Stimulated activated CD4-positive, alpha-beta T cell treated with anti-CD3 and anti-CD28 coated beads, Interleukin-2, amount 100 ng/mL, for 48 hours (primary cell): ENCODE data around the gene LRRK2.
"Not testable (repeated sequence)": the region's sequence is repeated elsewhere in the genome, so short reads cannot be mapped to it uniquely, and the experiment has no call there.

Experiments
- DNase-seq, 2 donors: peaks; one replicate each; pipeline ENCODE4 v3.0.0-alpha.2; 2020

Gene LRRK2

DNA sequence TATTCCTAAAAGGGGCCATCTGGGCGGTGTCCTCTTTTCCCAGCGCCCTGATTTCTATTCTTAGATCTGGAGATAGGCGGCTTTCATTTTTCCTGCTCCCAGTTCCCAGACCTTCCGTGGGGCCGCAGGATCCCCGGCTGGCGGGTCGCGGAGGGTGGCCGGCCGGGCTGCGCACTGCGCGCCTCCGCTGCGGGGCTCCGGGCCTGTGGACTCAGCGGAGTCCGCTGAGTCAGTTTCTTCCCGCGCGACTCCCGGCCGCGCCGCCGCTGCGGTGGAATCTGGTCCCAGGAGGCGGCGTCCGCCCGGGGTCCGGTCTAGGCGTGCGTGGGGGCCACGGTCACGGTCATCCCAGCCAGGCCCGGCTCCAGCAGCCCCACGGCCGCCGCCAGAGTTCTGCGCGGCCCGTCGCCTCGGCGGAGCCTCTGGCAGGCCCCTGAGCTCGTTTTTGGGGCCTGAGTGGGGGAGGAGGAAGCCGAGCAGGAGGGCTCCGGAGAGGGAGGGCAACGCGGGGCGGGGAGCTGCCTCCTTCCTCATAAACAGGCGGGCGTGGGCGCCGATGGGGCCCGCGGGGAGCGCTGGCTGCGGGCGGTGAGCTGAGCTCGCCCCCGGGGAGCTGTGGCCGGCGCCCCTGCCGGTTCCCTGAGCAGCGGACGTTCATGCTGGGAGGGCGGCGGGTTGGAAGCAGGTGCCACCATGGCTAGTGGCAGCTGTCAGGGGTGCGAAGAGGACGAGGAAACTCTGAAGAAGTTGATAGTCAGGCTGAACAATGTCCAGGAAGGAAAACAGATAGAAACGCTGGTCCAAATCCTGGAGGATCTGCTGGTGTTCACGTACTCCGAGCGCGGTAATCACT is at the start of gene LRRK2:
TSS of gene LRRK2 (plus strand) at position 559 of the 853 bp plus-strand sequence. CDS start at position 694, 135 bp downstream.
- DNase-seq, result peak; percentile 6 to 14

DNA sequence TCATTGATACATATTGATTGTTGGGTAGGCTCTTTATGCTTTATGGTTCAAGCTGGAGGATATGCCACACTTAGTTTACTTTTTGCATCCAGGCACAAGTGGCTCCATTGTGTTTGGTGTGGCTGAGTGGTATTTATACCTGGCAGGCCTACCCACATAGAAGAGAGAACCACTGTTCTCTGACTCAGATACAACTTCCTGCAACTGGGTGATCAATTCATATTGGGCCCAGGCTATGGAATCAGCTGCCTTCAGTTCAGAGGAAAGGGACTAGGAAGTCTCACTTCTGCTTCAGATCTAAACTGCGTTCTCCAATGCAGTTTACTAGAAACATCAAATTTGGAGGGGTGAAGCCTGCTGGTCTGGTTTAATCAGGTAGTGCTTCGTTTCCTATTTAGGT is 49.8 kb upstream of the LRRK2 start:
- no peak for DNase-seq

DNA sequence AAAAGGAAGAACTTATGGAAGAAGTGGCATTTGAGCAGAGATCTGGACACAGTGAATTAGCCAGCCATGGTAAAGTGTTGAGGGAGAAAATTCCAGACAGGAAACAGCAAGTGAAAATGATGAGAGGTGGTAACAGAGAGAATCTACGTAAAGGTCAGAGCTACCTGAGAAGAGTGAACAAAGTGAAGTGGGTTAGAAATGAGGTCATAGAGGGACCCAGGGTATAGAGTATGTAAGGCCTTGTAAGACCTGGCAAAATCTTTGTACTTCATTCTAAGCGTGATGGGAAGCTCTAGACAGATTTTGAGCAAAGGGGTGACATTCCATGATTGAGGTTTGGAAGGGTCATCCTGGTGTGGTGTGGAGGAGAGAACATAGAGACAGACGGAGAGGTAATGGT is 49.3 kb upstream of the LRRK2 start:
- no peak for DNase-seq

DNA sequence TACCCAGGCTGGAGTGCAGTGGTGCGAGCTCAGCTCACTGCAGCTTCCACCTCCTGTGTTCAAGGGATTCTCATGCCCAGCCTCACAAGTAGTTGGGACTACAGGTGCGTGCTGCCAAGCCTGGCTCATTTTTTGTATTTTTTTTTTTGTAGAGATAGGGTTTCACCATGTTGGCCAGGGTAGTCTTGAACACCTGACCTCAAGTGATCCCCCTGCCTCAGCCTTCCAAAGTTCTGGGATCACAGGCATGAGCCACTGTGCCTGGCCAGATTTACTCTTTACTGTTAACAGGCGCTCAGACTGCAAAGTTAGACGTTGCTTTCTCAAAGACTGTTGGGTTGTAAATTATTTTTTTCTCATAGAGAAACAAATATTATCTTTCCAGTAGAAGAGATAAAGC is 46.1 kb upstream of the LRRK2 start:
- no peak for DNase-seq

DNA sequence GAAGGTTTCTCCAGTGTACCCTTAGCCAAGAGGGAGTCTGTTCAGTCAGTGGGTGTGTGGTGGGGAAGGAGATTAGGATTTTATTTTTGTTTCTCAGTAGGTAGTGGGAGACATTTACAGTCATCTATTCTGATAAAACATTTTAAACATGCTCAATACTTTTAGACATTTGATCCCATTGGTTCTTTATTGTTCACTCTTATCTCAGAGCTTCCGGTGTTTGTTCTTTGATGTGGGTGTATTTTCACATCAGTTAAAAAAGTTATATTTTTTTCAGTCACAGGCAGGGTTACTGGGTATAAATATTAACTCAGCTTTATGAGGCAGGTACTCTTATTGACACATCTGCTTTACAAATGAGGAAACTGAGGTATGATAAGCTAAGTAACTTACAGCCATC is 43.3 kb upstream of the LRRK2 start:
- no peak for DNase-seq

DNA sequence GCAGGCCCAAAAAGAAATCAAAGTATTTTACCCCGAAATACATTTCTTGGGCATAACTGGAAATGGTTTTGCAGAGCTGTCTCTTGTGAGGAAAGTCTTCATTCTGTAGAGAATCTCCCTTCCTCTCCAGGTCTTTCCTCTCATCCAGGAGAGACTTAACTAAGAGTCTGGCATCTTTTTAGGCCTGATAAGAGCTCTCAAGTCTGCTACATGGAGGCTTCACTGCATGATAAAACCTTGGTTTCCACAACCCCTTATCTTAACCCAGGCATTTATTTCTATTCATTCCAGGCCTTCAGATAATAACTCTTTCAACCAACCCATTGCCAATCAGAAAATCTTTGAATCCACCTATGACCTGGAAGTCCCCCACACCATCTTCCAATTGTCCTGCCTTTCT is 41.1 kb upstream of the LRRK2 start:
- no peak for DNase-seq

DNA sequence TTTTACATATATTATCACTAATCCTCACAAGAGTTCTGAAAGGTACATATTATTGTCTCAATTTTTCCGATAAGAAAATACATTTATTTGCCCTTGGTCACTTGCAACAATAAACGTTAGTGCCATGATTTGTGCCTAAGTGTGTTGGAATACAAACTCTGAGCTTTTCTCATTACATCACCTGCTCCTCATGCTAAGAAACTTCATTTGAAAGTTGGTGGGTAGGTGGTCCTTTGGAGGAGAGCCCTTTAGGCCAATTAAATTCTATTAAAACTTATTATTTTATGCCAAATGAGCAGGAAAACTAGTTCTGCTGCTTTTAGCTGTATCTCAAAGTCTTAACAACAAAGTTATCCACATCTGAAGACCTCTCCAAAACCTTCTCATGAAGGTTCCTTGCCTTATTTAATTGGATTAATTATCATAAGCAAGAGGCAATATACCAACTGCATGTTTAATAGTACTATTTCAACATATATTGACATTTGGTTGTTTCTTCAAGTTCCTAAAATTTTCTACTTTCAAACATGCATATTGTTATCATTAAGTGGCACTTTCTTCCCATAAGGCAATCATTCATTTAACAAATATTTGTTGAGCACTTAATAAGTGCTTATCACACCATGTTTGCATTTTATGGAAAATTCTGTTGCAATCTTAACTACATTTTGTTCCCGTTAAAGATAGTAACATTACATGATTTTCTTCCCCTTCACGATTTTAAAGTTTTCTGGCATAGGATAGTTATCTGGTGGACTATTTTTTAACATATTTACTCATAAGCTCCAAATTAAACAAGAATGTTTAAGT is 40.1 kb upstream of the LRRK2 start:
- DNase-seq, result no peak

DNA sequence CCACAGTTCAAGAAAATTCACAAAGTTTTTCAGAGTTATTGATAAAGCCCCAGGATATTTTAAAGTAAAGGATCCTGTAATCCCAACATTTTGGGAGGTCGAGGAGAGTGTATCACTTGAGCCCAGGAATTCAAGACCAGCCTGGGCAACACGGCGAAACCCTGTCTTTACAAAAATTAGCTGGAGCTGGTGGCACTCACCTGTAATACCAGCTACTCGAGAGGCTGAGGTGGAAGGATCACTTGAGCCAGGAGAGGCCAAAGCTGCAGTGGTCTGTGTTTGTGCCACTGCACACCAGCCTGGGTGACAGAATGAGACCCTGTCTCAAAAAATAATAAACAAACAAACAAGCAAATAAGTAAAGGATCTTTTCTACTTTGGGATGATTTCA is 39.5 kb upstream of the LRRK2 start:
- no peak for DNase-seq

DNA sequence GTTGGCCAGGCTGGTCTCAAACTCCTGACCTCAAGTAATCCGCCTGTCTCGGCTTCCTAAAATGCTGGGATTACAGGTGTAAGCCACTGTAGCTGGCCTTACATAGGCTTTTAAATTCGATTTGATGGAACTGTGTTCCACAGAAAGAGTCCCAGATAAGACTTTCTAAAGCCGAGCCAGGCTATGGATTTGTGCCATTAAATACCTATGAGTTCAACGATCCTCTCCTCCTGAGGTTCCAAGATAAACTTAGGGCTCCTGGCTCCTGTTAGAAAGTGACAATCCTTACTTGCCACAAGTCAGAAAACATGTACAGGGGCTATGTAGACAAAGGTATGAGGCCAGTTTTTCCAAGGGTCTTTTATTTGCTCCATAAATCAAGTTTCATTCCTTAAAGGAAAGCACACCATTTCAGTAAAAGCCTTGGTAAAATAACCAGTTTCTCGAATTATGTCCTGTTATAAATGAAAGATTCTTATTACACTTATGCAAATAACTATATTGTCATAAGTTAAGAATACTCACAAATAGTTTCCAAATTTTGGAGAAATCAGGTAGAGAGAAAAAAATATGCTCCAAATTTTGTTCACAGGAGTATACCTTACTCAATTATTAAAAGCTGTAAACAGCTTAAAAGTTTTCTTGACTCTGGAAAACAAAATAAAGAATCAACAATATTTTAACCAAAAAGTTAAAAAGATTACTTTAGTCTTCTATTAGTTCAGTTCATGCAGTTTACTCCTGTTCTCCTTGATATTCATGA is 36.1 kb upstream of the LRRK2 start:
- no peak for DNase-seq

DNA sequence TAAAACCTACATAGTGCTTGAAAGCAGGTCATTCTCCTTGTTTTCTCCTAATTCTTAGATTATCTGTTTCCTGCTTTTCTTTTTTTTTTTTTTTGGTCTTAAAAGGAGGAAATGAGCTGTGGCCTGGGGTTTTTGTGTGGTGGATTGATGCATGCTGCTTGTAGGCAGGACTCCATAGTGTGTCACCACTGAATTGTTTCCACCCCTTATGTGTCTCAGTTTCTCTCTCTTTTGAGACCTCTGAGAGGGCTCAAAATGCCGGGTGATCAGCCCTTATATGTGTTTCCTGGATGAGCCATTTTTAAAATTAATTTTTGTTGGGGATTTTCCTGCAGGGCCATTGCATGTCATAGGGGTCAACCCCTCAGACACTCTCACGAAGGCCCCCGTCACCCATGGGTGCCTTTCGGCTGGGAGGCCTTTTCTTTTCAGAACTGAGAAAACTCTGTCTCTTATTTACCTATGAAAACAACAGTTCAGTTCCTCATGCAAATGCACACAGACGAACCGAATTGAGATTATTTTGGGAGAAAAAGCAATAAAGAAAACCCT is 32.0 kb upstream of the LRRK2 start:
- no peak for DNase-seq

DNA sequence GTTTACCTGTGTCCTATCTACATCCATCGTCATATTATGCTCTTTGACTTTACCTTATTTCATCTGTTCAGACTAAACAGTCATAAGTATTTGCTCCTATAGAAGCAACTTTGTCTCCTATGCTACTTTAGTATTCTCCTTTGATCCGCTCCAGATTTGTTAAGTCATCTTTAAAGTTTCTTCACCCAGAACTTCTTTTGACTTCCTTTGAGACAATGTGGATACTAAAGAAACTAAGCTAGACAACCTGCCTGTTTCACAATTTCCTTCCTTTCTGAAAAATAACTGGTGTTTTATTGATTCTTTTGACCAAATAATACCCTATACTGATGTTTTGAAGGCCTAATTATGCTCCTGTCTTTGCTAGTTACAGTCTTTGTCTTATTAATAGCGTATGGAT is 30.0 kb upstream of the LRRK2 start:
- DNase-seq, result no peak

DNA sequence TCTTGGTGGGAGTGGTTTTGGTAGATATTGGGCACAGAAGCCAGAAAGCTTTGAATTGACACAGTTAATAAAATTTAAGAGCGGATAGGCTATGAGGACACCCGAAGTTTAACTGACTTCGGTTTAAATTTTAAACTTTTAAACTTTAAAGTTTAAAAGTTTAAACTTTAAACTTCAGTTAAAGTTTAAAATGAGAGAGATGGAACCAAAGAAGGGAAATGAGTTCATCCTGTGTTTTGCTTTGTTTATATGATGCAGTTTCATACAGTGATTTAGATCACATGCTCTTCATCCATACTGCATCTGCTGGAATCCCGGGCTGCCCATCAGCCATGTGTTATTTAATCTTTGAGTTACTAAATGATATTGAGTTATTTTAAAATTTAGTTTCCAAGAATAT is 27.2 kb upstream of the LRRK2 start:
- no peak for DNase-seq

DNA sequence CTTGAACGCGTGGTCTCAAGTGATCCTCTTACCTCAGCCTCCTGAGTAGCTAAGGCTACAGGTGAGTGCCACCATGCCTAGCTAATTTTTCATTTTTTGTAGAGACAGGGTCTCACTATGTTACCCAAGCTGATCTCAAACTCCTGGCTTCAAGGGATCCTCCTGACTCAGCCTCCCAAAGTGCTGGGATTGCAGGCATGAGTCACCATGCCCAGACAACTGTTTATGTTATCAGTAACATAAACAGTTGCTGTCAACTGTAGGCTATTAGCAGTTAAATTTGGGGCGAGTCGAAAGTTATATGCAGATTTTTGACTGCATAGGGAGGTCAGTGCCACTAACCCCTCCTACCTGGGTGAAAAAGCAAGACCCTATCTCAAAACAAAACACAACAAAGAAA is 26.2 kb upstream of the LRRK2 start:
- no peak for DNase-seq

DNA sequence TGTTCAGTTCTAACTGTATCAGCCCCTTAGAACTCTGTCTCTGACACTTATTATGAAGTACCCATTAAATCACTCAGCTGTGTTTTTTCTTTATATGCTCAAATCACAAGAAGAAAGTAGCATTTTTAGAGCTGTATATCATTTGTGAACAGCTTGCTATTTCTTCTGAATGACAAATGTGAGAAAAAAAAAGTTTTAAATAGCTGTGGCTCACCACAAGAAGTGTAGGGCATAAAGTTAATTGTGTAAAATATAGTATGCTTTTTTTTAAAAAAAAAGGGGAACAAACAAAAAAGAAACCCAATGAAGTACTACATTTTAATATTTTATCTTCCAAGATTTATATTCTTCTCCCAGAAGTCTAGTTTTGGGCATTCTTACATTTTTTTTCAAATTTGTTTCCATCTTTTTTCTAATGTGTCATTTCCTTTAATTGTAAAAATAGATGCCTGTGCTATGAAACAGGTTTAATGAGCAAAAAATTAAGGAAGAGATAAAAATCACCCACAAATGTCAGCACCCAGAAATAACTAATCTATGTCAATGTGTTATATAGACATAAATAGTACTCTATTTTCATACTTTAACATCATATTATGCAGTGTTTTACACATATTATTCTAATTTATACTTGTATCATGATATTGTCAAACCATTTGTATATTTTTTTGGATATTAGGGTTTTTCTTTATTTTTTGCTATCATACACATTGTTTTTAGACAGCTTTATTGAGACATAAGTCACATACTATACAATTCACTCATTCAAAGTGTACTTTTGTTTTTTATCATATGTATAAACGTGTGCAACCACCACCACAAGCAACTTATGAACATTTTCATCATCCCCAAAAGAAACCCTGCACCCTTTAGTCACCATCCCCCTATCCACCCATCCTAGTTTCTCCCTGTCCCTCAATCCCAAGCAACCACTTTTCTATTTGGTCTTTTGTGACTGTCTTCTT is 22.4 kb upstream of the LRRK2 start:
- no peak for DNase-seq

DNA sequence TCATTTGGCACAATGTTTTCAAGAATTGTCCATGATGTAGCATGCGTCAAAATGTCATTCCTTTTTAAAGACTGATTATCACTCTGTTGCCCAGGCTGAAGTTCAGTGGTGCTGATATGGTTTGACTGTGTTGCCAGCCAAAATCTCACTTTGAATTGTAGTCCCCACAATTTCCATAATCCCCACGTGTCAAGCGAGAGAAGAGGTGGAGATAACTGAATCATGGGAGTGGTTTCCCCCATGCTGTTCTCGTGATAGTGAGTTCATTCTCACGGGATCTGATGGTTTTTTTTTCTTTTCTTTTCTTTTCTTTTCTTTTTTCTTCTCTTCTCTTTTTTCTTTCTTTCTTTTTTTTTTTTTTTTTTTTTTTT is 21.8 kb upstream of the LRRK2 start:
- DNase-seq, result no peak

DNA sequence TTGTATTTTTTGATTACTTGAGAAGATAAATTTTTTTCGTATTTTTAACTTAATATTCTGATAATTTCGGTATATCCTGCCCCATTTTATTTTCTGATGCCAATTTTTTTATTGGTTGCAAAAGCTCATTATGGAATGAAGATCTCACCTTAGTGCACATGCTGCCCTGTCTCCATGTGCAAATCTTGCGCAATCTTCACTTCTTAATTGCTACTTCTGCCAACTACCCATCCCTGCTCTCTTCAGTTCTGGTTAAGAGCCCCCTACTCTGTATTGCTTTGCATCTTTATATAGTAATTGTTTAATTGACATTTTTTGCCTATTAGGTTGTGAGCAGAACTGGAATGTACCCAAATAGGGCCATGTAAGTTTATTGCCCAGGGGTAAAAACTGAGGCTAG is 20.5 kb upstream of the LRRK2 start:
- DNase-seq, result no peak

DNA sequence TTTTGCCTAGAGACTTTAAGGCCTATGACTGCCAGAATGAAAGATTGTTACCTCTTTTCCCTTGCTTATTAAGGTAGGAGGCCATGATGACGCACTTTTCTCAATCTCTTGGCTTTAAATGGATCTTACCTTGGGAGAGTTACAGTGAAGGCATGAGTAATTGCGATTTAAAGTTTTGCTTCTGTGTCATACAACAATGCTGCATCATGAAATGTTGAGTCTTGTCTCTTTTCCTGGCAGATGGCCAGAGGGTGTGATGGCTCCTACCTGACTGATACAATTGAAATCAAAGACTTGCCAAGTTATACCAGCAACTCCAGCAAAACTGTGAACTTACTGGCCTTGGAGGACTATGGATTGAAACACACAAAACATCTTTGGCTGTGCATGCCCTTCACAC is 17.2 kb upstream of the LRRK2 start:
- no peak for DNase-seq

DNA sequence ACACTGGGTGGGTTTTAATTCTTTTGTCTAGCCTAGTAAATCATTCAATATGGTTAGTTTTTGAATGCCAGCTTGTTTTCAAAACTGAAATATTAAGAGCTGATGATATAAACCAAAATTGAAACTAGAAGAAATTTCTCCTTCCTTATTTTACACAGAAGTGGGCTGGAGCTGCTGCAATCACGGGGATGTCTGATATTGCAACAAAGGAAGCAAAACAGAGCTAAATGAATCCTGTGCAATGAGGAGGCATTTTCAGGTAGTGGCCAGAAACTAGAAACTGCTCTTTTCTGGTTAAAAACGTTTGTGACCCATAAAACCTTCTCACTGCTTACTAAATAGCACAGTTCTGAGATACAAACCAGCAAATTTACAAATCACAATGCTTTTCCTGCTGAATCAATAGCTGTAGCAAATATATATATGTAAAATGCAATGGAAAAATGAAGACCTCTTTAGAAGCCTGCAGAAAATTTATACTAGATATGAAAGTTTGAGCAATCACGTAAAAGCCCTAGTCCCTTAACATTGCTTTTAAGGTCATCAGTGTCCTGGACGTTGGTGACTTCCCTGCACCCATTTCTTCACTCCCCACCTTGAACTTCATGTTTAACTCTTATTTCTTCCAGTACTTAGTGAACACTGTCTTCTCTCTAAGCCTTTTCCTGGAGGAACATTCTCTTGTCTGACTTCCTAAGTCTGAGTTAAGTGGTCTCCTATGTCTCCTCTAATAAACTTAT is 15.9 kb upstream of the LRRK2 start:
- DNase-seq, result no peak

DNA sequence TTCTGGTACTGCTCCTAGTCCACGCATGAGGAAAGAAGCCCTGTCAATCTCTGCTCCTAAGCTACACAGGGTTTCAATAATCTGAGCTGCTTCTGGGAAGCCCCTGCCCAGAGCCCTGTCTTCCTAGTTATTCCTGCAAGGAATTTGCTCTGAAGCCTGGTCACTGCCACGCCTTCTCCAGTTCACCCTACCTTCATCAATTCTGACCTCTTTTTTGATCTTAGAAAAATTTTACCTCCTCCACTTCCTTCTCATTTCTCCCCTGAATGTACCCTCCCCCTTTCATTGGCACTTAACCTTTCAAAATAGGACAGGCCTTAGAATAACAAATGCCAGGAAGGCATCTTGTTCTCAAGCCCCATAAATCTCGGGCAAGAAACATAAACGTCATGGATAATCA is 14.9 kb upstream of the LRRK2 start:
- DNase-seq, result no peak

DNA sequence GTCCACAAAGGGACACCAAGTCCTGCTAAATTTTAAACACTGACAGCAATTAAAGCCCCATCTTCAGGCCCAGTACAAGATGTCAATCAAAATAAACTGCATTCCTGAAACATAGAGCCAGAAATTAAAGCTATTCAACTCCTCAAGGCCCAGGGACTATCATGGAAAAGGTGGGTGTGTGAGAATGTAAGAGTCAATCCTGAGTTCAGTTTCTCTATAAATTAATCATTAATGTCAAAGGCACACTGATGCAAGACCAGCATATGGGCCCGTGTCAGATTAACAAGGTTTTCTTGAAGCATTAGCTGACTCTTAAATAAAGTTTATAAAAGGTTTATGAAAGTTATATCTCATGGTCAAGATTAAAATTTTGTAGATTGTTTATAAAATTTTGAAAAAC is 13.6 kb upstream of the LRRK2 start:
- DNase-seq, result not testable (repeated sequence)

DNA sequence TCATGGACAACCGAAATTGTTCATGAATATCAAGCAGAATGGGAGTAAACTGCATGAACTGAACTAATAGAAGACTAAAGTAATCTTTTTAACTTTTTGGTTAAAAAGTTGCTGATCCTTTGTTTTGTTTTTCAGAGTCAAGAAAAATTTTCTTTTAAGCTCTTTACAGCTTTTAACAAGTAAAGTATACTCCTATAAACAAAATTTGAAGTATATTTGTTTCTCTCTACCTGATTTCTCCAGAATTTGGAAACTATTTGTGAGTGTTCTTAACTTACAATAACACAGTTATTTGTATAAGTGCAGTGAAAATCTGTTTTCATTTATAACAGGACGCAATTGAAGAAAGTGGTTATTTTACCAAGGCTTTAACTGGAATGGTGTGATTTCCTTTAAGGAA is 12.2 kb upstream of the LRRK2 start:
- DNase-seq, result no peak
